Measurements from ENCODE around the gene ALKBH6.
"Not testable (repeated sequence)": the region's sequence is repeated elsewhere in the genome, so short reads cannot be mapped to it uniquely, and the experiment has no call there.

The ALKBH6 gene

DNA sequence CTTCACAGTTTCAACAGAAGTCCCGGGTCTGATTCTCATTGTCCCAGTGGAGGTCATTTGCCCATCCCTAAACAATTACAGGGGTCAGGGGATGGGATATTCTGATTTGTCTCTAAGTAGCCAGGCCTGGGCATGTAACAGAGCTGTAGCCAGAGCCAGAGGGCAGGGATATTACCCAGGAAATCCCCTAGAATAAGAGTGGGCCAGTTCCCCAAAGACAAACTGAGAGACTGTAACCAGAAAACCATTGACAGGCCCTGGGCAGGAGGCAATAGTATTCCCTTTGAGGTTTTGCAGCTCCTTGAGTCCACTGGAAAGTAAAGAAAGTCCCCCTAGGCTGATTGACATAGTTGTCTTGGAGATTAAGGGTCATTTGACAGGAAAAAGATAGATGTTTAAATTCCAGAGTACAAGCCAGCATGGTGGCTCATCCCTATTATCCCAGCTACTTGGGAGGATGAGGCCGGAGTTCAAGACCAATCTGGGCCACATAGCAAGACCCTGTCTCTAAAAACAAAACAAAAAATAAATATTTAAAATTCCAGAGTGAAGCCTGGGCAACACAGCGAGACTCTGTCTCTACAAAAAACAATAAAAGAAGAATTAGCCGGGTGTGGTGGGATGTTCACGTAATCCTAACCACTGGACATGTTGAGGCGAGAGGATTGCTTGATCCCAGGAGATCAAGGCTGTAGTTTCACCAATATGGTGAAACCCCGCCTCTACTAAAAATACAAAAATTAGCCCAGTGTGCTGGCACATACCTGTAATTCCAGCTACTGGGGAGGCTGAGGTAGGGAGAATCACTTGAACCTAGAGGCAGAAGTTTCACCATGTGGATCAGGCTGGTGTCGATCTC lies 20.9 kb downstream of the ALKBH6 start:
- no peak for DNase-seq

GRCh38 chr19:35991731-35992450 lies 22.1 kb downstream of the ALKBH6 start:
- DNase-seq: peak; percentile 91

- no peak for DNase-seq
Observed at GRCh38 chr19:35990771-35991730, 23.0 kb downstream of the ALKBH6 start.

DNA sequence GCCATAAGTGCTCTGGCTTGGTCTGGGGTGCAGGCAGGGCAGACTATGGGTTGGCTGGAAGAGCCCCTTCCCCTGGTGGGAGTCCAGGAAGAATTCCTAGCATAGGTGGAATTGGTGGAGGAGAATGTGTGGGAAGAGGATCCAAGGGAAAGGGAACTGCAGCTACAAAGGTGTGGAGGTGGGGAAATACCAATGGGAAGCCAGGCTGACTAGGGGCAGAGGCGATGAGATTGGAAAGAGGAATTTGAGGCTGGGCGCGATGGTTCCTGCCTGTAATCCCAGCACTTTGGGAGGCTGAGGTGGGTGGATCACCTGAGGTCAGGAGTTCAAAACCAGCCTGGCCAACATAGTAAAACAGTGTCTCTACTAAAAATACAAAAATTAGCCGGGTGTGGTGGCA lies 23.9 kb downstream of the ALKBH6 start:
- DNase-seq: no peak

DNA sequence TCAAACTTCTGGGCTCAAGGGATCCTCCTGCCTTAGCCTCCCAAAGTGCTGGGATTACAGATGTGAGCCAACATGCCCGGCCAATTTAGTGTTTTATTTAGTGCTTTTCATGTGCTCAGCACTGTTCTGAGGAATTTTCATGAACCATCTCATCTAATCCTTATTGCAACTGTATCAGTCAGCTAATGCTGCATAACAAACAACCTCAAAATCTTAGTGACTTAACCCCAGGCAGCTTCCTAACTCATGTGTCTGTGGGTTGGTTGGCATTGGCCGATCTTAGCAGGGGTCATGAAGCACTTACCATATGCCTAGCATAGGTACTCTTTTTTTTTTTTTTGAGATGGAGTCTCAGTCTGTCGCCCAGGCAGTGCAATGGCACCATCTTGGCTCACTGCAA lies 25.2 kb downstream of the ALKBH6 start:
- DNase-seq: no peak

DNA sequence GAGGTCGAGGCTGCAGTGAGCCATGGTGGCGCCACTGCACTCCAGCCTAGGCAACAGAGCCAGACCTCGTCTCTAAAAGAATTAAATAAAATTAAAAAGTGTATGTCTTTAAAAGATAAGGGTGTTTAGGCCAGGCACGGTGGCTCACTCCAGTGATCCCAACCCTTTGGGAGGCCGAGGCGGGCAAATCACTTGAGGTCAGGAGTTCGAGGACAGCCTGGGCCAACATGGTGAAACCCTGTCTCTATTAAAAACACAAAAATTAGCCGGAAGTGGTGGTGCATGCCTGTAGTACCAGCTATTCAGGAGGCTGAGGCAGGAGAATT lies 26.5 kb downstream of the ALKBH6 start:
- DNase-seq: no peak

DNA sequence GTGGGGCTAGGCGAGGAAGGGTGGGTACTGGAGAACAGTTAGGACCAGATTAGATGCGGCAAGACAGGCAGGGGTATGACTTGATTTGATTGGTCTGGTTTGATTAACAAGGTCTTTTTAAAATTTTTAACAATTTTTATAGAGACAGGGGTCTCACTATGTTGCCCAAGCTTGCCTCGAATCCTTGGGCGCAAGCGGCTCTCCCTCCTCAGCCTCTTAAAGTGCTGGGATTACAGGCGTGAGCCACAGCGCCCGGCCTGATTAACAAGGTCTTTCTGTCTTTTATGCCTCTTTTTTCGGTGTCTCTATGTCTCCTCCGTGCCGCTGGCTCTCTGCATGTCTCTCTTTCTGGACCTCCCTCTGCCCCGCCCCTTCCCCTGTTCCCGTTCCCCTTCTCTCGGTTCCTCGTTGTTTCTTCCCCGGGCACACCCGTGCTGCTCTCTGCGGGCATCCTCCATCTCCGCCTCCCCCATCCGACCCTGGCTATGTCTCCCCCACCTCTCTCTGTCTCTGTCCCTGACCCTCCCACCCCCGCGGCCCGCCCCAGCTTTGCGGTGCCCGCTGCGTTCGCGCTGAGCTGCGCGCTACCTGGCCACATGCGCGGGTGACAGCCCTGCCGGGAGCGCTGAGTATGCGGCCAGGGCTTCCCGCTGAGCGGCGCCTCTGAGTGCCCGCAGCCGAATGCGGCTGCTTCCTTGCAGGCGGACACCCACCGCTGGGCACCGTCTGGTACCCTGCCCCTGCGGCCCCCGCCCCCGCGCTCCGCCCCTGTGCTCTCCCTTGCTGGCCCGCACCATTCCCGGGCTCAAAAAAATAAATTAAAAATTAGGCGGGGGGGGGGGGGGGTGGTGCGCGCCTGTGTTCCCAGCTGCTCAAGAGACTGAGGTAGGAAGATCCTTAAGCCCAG lies 27.1 kb downstream of the ALKBH6 start:
- peak; percentile 80 for DNase-seq

DNA sequence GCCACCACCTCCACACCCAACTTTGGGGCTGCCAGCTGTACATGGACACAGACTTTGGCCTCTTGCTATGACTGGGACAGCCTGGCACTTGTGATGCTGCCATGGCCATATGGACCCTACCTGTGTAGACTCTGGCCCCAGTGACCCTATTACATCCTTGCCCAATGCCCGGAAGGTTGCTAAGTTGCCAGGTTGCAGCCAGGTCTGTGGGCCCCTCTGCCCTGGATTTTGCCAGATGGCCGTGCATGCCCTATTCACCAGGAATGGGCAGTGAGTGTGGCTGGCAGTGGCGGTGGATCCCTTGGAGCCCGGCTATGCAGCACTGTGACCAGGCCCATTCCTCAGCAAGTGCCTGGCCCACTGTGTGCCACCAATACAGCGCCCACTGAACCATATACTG lies 27.9 kb downstream of the ALKBH6 start:
- DNase-seq: no peak

DNA sequence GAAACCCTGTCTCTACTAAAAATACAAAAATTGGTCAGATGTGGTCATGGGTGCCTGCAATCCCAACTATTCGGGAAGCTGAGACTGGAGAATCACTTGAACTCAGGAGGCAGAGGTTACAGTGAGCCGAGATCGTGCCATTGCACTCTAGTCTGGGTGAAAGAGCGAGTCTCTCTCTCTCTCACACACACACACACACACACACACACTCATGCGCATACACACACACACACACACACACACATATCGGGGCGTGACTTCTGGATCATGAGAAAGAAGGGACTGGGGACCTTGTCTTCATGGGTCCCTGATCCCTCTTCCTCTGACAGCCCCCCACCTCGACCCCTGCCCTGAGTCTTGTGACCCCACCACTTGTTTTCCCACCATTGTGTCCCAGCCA lies 30.8 kb downstream of the ALKBH6 start:
- DNase-seq: no peak

DNA sequence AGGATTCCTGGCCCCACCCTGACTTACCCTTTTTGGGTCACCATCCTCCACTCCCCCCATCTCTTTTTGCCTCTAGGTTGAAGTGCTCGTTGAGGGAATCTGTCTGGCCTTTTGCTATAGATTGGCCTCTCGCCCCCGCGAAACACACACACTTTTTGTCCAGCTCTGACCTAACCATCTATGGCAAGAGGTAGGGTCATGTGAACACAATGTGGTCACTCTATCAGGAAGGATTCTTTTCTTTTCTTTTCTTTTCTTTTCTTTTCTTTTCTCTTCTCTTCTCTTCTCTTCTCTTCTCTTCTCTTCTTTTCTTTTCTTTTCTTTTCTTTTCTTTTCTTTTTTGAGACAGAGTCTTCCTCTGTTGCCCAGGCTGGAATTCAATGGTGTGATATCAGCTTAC lies 33.0 kb downstream of the ALKBH6 start:
- DNase-seq: not testable (repeated sequence)

DNA sequence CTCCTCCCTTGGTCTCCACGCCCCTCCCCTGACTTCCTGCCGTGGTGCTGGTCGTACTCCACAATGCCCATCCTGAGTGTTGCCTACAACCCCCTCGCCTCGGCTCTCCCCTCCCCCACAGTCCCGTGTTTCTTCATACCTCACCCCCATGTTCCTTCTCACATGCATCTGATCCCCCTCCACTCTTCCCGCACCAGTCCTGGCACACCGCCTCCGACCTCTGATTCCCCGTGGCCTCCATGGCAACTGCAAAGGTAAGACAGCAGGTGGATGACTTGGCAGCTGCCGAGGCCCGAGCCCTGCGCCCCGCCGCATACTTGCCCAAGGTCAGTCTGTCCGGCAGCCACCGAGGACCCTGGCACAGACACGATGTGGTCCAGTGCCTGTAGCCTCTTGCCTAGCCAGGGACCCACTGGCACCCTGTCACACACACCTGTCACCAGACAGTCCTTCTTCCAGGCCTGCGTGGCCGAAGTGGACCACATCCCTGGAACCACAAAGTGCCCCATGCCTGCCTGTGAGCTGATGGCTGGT lies 35.1 kb downstream of the ALKBH6 start:
- DNase-seq: no peak

DNA sequence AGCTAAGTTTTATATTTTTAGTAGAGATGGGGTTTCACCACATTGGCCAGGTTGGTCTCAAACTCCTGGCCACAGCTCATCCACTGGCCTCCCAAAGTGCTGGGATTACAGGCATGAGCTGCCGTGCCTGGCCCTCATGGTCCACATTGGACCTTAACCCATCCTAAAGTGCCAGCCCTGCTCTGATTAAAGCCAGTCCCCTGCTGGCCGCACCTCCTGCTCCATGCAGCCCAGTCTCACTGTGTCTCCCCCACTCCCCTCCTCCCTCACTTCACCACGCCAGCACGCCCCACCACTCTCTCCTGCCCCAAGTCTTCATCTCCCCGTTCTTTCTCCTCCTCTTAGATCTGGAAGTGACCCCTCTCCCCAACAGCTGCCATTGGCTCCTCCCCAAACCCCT lies 35.7 kb downstream of the ALKBH6 start:
- DNase-seq: no peak

DNA sequence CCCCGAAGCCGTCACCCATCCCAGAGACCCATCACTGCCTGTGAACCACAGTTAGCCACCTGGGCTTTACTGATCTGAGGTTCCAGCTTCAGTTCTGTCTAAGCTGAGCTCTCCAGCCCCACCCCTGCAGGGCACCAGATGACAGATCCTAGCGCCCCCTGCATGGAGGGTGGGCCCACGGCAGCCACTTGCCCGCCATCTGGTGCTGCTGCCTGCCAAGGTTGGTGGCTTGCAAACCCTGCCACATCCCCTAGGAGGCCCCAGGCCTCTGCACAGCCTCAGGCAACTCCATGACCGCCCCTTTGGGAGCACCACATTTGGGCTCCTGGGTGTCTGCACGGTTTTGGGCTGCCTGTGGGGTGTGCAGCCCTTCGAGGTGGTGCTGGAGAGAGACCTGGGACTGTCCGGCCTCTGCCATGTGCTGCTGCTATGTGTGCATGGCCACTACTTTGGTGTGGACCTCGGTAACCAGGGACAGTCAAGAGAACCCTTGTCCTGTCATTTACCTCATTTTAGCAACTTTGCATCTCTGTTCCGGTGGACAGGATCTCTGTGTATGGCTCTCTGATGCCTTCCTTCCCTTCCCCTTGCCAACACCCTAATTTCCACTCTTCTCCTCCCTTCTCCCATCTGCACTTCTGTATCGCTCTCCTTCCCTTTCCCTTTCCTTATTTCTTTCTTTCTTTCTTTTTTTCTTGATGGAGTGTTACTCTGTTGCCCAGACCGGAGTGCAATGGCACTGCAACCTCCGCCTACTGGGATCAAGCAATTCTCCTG lies 36.4 kb downstream of the ALKBH6 start:
- DNase-seq: peak; percentile 96

DNA sequence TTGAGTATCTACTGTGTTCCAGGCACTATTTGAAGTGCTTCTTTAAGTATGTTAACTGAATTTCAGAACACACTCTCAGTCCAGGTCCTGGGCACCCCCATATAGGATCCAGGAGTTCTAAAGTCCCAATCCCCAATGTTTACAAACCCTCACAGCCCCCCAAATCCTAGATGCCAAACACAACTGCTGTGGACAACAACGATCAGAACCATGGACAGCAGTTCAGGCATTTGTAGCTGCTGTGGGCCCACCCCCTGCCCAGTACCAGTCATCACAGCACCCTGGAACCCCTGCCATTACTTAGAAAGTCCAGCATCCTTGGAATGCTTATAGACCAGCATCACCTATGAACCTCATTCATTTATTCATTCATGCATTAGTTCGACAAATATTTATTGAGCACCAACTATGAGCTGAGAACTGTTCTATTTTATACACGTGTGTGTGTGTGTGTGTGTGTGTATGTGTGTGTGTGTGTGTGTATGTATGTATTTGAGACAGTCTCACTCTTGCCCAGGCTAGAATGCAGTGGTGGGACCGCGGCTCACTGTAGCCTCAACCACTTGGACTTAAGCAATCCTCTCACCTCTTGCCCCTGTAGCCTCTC lies 38.3 kb downstream of the ALKBH6 start:
- DNase-seq: no peak

DNA sequence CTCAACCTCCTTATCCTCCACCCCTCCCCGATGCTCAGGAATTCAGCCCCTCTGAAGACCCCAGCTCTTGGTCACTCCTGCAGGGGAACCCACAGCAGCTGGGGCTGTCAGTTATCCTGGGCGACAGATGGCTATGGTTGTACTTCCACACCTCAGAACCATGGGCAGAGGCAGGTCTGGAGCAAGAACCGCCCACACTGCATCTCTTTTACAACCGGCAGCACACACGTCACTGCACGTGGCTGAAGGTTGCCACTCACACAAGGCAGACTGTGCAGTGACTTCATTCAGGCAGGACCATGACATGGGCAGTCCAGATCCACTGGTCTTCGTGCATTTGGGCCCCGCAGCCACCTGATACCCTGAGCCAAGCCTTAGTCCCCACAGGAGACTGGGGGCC lies 40.5 kb downstream of the ALKBH6 start:
- DNase-seq: peak; percentile 63

GRCh38 chr19:35966771-35967170 lies 47.2 kb downstream of the ALKBH6 start:
- no peak for DNase-seq

GRCh38 chr19:35963514-35963913 lies 50.5 kb downstream of the ALKBH6 start:
- peak; percentile 21 for DNase-seq

- no peak for DNase-seq
Observed at GRCh38 chr19:35960432-35960972, 53.5 kb downstream of the ALKBH6 start.

GRCh38 chr19:35959968-35960320 lies 54.1 kb downstream of the ALKBH6 start:
- no peak for DNase-seq

Measured in NCI-H82 (cell line).